DOHH2 (cell line): Measurements from ENCODE around the gene SP6.

ENCODE experiments used
- CTCF ChIP-seq: fragments of 200-600 bp; sonication (generic); IDR thresholded peaks from one replicate; pipeline ENCODE4 v1.5.1; 2014; ENCODE audit warnings: antibody characterized with exemption, mild to moderate bottlenecking, low read depth, low read length; ENCODE audit not compliant: poor library complexity, severe bottlenecking
- EZH2phosphoT487 ChIP-seq: fragments of 200-600 bp; sonication (generic); IDR thresholded peaks from 2 replicates; pipeline ENCODE4 v1.6.1; 2017; ENCODE audit warnings: borderline replicate concordance, mild to moderate bottlenecking, antibody characterized with exemption, low read length, moderate library complexity, mixed read lengths

GRCh38 chr17:47891545-47892088 is 40.7 kb upstream of the SP6 start:
- no peak for TF ChIP-seq CTCF
- TF ChIP-seq EZH2phosphoT487, result no peak
